Measurements from ENCODE around the gene RPTOR.

RPTOR gene

DNA sequence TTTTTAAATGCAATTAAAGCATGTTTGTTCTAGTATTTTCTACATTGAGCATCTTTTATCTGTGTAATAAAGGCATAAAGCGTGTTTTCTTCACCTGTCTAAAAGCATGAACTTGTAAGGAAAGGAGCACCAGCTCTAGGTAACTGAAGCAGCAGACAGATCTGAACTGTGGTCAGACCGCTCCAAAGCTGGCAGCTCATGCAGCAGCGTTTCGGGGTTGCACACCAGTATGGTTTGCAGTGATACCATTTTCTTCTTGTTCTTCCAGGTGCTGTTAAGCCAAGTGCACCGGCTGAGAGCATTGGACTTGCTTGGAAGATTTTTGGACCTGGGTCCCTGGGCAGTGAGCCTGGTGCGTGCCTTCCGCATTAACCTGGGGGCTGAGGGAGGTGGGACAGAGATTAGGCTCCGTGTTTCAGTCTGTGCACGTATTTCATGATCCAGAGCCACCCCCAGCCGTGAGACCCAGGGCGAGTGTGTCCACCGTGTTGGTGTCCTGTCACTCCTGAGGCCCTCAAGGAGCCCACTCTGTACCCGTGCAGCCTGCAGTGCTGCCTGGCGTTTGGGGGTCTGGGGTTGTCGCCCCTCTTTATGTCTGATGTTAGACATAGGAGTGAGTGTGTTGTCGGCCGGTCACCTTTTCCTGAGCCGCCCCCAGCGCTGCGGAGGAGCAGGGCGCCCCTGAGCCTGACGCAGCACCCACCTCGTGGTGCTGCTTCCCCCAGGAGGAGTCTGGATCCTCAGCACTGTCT, 310.7 kb downstream of the RPTOR start:
- no peak overlapping the region for H3K4me3 ChIP-seq (ENCODE audit: low read depth, low read length)
- DNase-seq (ENCODE audit: low read depth) = no peak
- TF ChIP-seq CTCF (IDR thresholded peaks at IDR 0.05; ENCODE audit: insufficient read depth, low read depth, low read length, missing control alignments) = no peak

- peak; percentile 95 for DNase-seq (ENCODE audit: low read depth)
Observed at GRCh38 chr17:80855948-80856862, 311.6 kb downstream of the RPTOR start.

GRCh38 chr17:80856863-80857755, 312.5 kb downstream of the RPTOR start:
- peak overlapping the region; percentile 10; the same call in 1 of the 2 replicates for H3K4me3 ChIP-seq (ENCODE audit: low read depth, low read length)
- no peak for DNase-seq (ENCODE audit: low read depth)
- no peak for TF ChIP-seq CTCF (IDR thresholded peaks at IDR 0.05; ENCODE audit: insufficient read depth, low read depth, low read length, missing control alignments)

More at GRCh38 chr17:80855948-80856862, 311.6 kb downstream of the RPTOR start:
- H3K4me3 ChIP-seq (ENCODE audit: low read depth, low read length) = peak overlapping the region; percentile 10; the same call in 1 of the 2 replicates
- TF ChIP-seq CTCF (IDR thresholded peaks at IDR 0.05; ENCODE audit: insufficient read depth, low read depth, low read length, missing control alignments) = no peak

DNA sequence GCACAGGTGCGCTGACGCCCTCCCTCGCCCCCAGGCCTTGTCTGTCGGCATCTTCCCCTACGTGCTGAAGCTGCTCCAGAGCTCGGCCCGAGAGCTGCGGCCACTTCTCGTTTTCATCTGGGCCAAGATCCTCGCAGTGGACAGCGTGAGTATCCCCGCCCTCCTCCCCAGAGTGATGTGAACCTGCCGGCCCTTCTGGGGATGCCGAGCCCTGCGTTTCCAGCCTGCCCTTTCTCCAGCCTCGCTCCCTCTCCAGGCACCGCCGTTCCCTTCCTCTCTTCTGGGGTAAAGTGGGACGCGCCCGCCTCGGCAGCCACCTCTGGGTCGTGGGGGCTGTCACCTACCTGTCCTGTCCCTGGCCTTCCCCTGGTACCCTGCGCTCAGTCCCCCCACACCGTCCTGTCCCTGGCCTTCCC, 313.1 kb downstream of the RPTOR start:
- DNase-seq (ENCODE audit: low read depth) = no peak
- TF ChIP-seq CTCF (IDR thresholded peaks at IDR 0.05; ENCODE audit: insufficient read depth, low read depth, low read length, missing control alignments) = no peak
- no peak overlapping the region for H3K4me3 ChIP-seq (ENCODE audit: low read depth, low read length)

DNA sequence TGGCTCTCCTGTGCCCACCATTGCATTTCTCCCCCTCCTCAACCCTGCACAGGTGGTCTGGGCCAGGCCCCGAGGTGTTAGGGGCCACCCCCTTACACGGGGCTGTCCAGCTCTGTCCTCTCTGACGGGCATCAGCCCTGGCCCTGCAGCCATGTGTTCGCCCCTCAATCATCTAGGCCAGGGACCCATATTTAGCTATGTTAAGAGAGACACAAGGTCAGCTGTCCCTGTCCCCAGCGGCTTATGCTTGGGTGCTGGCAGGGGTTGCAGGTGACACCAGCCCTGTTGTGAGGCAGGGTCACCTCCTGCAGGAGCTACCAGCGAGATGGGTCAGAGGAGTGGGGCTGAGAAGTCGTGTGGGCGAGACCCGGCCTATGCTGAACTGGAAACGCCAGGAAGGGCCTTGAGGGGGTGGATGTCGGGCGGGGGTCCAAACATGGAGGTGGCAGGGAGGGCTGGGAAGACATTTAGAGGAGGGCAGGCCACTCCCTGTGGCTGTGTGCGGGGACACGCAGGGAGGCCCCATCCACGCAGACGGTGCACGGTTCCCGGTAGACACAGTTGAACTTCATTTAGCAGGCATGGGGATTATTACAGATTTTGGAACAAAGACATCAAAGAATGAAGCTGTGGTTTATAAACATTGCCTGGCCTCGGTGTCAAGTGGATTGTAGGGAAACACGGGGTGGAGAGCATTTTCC, 313.8 kb downstream of the RPTOR start:
- no peak overlapping the region for H3K4me3 ChIP-seq (ENCODE audit: low read depth, low read length)
- DNase-seq (ENCODE audit: low read depth) = no peak
- TF ChIP-seq CTCF (IDR thresholded peaks at IDR 0.05; ENCODE audit: insufficient read depth, low read depth, low read length, missing control alignments) = no peak
